HG03342 (cell line): ENCODE data around the gene KRTAP2-4.
"Not testable (repeated sequence)": the region's sequence is repeated elsewhere in the genome, so short reads cannot be mapped to it uniquely, and the experiment has no call there.

Experiments
- ATAC-seq: cut with Tn5 transposase; IDR thresholded peaks from one replicate; pipeline ENCODE4 v1.9.1; 2021; ENCODE audit warnings: mild to moderate bottlenecking, moderate library complexity; ENCODE audit not compliant: unreplicated experiment

The KRTAP2-4 gene

GRCh38 chr17:41040783-41041571 lies 24.7 kb downstream of the KRTAP2-4 start, which contains the start of gene KRTAP1-1:
KRTAP1-1 (minus strand) TSS chr17:41041450; CDS start chr17:41041397, 53 bp downstream.
- ATAC-seq, result not testable (repeated sequence)

GRCh38 chr17:41037853-41038350 lies 27.8 kb downstream of the KRTAP2-4 start:
- ATAC-seq, result no peak

GRCh38 chr17:41034346-41034935 lies 31.2 kb downstream of the KRTAP2-4 start, which contains the start of gene KRTAP1-3:
KRTAP1-3 (minus strand) TSS chr17:41034874; CDS start chr17:41034821, 53 bp downstream.
- not testable (repeated sequence) for ATAC-seq

- ATAC-seq, result no peak
Observed at GRCh38 chr17:41029633-41030245, 35.9 kb downstream of the KRTAP2-4 start, which contains the start of gene KRTAP1-4. KRTAP1-4 (minus strand) TSS chr17:41030195; CDS start chr17:41030078, 117 bp downstream.

- ATAC-seq, result no peak
Observed at GRCh38 chr17:41026715-41027471, 38.8 kb downstream of the KRTAP2-4 start, which contains the start of gene KRTAP1-5. KRTAP1-5 (minus strand) TSS chr17:41027208; CDS start chr17:41027155, 53 bp downstream.

GRCh38 chr17:41024697-41025096 lies 41.0 kb downstream of the KRTAP2-4 start:
- no peak for ATAC-seq

- ATAC-seq, result no peak
Observed at GRCh38 chr17:41020336-41020735, 45.3 kb downstream of the KRTAP2-4 start.

- no peak for ATAC-seq
Observed at GRCh38 chr17:41019415-41019814, 46.3 kb downstream of the KRTAP2-4 start.

GRCh38 chr17:41018541-41018940 lies 47.1 kb downstream of the KRTAP2-4 start:
- ATAC-seq, result no peak

- ATAC-seq, result no peak
Observed at GRCh38 chr17:41016578-41017215, 49.0 kb downstream of the KRTAP2-4 start.

- ATAC-seq, result no peak
Observed at GRCh38 chr17:41015454-41015853, 50.2 kb downstream of the KRTAP2-4 start.
